HG03060 (cell line): ENCODE data around the gene MRNIP.
"Not testable (repeated sequence)": the region's sequence is repeated elsewhere in the genome, so short reads cannot be mapped to it uniquely, and the experiment has no call there.

Experiments
- ATAC-seq: cut with Tn5 transposase; IDR thresholded peaks from one replicate; pipeline ENCODE4 v1.9.1; 2021; ENCODE audit warnings: low read depth, moderate number of reproducible peaks; ENCODE audit not compliant: unreplicated experiment

Gene MRNIP

GRCh38 chr5:179841621-179842020 is 17.0 kb downstream of the MRNIP start:
- no peak for ATAC-seq

- ATAC-seq, result no peak
Measured at GRCh38 chr5:179840766-179841165, 17.9 kb downstream of the MRNIP start.

GRCh38 chr5:179840321-179840720 is 18.3 kb downstream of the MRNIP start:
- ATAC-seq, result no peak

GRCh38 chr5:179839328-179840256 is 19.0 kb downstream of the MRNIP start:
- ATAC-seq, result no peak

GRCh38 chr5:179837076-179838011 is 21.3 kb downstream of the MRNIP start:
- ATAC-seq, result no peak

GRCh38 chr5:179836225-179837019 is 22.2 kb downstream of the MRNIP start:
- no peak for ATAC-seq

- ATAC-seq, result not testable (repeated sequence)
Measured at GRCh38 chr5:179834871-179835270, 23.7 kb downstream of the MRNIP start.

GRCh38 chr5:179834120-179834519 is 24.5 kb downstream of the MRNIP start:
- no peak for ATAC-seq

GRCh38 chr5:179833709-179834070 is 24.9 kb downstream of the MRNIP start:
- ATAC-seq, result no peak

- ATAC-seq, result no peak
Measured at GRCh38 chr5:179833056-179833708, 25.4 kb downstream of the MRNIP start.

- ATAC-seq, result no peak
Measured at GRCh38 chr5:179832039-179832745, 26.4 kb downstream of the MRNIP start.

GRCh38 chr5:179830818-179831468 is 27.7 kb downstream of the MRNIP start:
- ATAC-seq, result no peak

GRCh38 chr5:179829732-179830435 is 28.7 kb downstream of the MRNIP start:
- no peak for ATAC-seq

- ATAC-seq, result no peak
Measured at GRCh38 chr5:179828756-179829421, 29.7 kb downstream of the MRNIP start.

GRCh38 chr5:179827680-179828079 is 30.9 kb downstream of the MRNIP start:
- no peak for ATAC-seq

- no peak for ATAC-seq
Measured at GRCh38 chr5:179825655-179826182, 32.9 kb downstream of the MRNIP start.

- no peak for ATAC-seq
Measured at GRCh38 chr5:179824745-179825112, 33.9 kb downstream of the MRNIP start.
